Measurements from ENCODE around the gene PNMA8A.

The PNMA8A gene

GRCh38 chr19:46491975-46492682 lies 20.8 kb upstream of the PNMA8A start:
- DNase-seq = no peak

DNA sequence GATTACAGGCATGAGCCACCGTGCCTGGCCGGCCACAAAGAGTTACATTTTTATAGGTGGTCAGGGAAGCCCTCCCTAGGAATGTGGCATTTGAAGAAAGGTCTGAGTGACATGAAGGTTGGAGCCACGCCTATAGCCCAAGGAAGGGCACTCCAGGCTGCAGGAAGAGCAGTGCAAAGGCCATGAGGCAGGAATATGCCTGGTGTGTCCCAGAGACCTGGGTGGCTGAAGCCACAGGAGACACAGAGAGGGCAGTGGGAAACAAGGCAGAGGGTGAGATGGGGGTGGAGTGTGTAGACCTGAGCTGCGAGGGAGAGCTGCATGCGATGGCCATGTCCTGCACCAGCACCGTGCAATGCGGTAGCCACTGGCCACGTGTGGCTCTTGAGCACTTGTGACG lies 19.4 kb upstream of the PNMA8A start:
- no peak for DNase-seq

DNA sequence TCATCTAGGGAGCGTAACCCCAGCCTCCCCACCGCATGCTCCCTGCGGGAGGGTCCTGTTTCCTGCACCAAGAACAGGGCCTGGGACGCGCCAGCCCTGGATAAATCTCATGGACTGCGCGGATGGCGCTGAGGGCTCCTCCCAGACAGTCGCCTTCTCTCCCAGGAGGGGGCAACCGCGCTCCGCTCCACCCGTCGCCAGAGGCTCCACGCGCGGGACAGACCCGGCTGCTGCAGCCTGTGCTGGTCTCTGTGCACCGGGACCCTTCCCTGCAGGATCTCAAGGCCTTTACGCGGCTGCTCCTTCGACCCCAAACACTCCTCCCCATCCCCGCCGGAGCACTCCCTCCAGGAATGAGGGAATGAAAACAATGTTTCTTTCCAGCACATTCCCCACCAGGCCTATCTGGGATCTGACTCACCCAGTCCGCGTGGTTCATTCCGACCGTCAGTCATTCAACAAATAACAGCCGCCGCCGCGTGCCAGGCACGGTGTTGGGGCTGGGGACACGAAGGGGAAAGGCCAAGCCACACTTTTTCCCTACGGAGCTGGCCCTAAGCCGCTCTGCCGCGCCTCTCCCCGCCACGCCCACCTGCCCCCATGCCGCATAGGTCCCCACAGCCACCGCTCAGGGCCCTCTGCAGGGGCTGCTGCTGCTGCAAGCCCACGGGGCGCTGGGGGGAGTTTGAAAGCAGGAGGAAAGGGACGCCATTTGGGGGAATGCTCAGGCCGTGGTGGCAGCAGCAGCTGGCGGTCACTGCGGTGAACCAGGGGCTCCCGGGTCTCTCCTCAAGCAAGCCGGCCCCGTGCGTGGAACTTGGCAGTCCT lies 18.3 kb upstream of the PNMA8A start:
- peak; percentile 50 for DNase-seq

GRCh38 chr19:46488551-46488950 lies 17.2 kb upstream of the PNMA8A start:
- DNase-seq = peak; percentile 26

DNA sequence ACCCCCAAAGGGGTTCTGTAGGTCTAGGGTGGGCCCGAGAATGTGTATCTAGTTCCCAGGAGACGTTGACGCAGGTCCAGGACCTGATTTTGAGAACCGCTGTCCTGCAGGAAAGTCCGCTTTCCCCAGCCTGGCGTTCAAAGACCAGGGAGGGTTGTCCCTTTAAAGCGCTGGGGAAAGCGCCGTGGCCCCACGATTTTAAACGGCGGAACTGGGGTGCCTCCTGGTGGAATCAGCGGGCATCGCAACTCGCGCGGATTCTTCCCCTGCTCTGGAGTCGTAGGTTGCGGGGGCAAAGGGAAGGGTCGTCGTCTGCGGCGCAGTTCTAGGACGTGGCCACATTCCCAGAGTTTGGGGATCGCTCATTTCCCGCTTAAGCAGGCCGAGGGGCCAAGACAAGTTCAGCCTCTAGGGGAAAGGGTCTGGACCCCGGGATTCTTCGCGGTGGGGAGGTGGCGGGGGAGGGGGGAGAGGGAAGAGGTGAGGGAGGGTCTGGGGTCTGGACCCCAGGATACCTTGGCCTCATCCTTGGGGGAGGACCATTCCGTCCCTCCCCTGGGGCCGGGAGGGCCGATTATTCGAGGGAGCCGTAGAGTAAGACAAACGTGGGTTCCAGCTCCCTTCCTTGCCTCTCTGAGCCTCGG lies 16.6 kb upstream of the PNMA8A start:
- peak; percentile 78 for DNase-seq

- no peak for DNase-seq
These were observed 15.9 kb upstream of the PNMA8A start for GRCh38 chr19:46487178-46487801.

DNA sequence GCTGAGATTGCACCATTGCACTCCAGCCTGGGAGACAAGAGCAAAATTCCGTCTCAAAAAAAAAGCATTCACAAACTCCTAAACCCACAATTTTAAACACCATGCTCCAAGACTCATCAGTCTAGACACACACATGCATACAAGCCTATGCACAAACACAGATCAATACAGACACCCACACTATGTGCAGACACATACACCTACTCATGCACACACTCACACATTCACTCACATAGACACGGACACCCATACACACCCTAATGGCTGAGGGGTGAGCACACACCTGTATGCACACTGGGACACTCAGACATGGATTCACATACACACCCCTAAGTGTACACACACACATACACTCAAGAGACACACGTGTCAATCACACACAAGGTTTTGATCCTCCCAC lies 15.0 kb upstream of the PNMA8A start:
- DNase-seq = no peak

GRCh38 chr19:46484656-46485055 lies 13.3 kb upstream of the PNMA8A start:
- DNase-seq = no peak

GRCh38 chr19:46482631-46483030 lies 11.3 kb upstream of the PNMA8A start:
- no peak for DNase-seq

DNA sequence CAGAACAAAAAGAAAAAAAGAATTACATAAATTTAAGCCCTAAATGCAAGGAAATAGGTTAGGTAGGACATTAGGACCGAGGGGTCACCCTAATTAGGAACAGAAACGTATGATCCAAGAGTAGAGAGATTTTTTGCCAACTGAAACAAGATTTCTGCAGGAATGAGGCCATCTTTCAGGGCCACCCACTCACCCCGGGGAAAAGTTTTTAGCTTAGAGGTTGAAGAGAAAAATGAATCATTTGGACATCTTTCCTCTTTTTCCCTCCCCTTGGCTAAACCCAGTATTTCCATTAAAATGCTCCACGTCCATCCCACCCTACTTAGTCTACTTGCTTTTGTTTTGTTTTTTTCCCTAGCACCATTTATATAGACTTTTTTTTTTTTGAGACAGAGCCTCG lies 10.6 kb upstream of the PNMA8A start:
- DNase-seq = no peak

DNA sequence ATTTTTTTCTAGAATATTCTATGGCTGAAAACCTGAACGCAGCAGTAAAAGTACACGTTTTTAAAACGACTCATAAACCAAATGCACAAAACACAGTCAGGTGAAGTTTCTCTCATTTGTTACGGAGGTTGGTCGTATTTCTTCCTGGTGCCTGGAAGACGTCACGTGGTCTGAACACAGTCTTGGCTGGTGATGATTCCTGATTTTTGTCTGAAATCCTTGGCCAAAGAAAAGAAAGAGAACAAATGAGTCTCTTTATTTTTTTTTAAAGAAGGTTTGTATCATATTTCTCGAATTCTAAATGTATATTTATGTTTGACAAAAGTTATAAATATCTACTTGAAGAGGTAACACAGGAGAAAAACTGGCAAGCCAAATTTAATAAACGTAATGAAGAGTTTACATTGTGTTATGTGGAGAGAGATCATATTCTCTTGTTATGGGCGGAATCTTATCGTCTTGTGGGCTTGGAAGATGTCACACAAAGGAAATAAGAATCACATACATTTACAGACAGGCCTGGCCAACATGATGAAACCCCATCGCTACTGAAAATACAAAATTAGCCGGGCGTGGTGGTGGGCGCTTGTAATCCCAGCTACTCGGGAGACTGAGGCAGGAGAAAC lies 10.0 kb upstream of the PNMA8A start:
- DNase-seq = no peak

DNA sequence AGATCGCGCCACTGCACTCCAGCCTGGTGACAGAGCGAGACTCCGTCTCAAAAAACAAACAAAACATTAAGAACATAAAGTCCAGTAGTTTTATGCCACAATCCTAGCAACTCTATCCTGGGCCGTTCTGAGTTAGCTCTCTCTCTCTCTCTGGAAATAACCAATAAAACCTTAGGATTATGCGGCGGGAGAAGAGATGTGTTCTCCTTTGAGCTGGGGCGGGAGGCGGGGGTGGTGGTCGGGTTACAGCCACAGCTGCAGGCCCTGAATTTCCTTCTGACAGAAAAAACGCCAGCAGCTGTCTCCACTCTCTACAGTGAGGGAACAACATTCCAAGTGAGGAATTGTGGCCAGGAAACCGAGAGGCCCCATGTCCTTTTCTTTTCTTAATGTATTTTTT lies 9.1 kb upstream of the PNMA8A start:
- DNase-seq = no peak

GRCh38 chr19:46478356-46478986 lies 7.1 kb upstream of the PNMA8A start:
- DNase-seq = peak; percentile 87

- no peak for DNase-seq
These were observed 4.6 kb upstream of the PNMA8A start for GRCh38 chr19:46475986-46476385.

GRCh38 chr19:46474211-46474610 lies 2.8 kb upstream of the PNMA8A start:
- DNase-seq = no peak

GRCh38 chr19:46472592-46472991 lies 1.2 kb upstream of the PNMA8A start:
- DNase-seq = no peak

GRCh38 chr19:46471811-46472543 lies 614 bp upstream of the PNMA8A start:
- no peak for DNase-seq

- no peak for DNase-seq
These were observed 987 bp downstream of the PNMA8A start for GRCh38 chr19:46470376-46470775.

DNA sequence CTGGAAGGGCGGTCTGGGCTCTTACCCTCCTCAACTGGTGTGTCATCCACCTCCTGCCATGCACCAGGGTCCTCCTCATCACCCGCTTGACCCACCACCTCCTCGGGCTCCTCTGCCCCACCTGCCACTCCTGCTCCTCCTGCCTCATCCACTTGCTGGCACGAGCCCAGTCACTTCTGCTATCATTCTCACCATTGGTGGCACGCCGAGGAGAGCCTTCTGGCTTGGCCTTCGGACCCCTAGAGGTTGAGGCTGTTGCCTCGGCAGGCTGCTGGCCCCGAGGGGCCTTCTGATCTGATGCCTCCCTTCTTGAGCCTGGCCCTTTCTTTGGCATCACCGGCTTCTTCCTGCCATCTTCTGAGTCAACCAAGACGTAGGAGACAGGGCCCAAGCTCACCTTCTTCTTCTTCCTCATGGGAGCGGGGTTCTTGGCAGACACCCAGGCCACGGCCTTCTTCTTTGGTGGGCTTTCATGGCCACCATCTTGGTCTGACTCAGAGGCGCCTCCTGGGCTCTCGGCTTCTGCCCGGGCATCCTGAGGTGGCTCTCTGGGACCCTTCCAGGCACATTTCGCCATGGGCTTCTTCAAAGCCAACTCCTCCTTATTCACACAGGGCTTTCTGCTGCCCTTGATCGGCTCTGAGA lies 1.7 kb downstream of the PNMA8A start:
- DNase-seq = no peak

- no peak for DNase-seq
These were observed 4.7 kb downstream of the PNMA8A start for GRCh38 chr19:46466536-46467196.

- no peak for DNase-seq
These were observed 7.8 kb downstream of the PNMA8A start for GRCh38 chr19:46463516-46463915.
